NK-92 treated with Interleukin-12 subunit alpha and Interleukin-12 subunit beta, amount 100 ng/mL, for 24 hours (cell line): Measurements from ENCODE around the gene ARSB.
"Not testable (repeated sequence)": the region's sequence is repeated elsewhere in the genome, so short reads cannot be mapped to it uniquely, and the experiment has no call there.

Source experiments
- DNase-seq: peaks from one replicate; lab custom pipeline; 2025; lab: John Stamatoyannopoulos, UW

ARSB gene

GRCh38 chr5:78778538-78778937 is 206.6 kb downstream of the ARSB start:
- no peak for DNase-seq

GRCh38 chr5:78777901-78778300 is 207.2 kb downstream of the ARSB start:
- DNase-seq, result no peak

DNA sequence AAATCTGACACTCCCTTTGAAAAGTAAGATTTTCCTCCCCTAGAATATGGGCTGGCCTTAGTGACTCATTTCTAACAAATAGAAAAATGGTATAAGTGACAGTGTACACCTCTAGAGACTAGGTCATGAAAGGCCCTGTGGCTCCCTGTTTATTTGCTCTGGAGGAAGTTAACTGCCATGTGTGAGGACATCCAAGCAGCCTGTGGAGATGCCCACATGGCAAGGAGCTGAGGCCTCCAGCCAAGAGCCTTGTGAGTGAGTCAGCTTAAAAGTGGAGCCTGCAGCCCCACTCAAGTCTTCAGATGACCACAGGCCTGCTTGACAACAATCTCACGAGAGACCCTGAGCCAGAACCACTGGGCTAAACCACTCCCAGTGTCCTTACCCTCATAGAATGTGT is 208.5 kb downstream of the ARSB start:
- DNase-seq, result no peak

DNA sequence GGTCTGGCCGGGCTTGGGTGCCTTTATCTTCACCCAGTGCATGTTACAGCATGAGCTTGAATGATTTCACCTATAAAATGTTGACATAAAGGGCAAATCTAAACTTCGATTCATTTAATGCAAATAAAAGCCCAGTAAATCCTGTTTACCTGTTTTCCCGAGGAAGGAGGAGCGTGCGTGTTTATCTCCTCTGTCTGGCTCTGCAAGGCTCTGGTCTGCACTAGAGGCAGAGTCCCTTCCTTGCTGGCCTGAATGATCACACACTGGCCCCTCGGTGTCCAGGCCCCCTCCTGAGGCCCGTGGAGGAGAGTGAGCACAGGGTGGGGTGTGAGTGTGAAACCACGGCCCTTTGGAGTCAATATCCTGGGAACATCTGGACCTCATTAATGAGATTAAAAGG is 211.5 kb downstream of the ARSB start:
- DNase-seq, result no peak

- DNase-seq, result no peak
Observed at GRCh38 chr5:78771260-78772205, 213.6 kb downstream of the ARSB start.

- DNase-seq, result no peak
Observed at GRCh38 chr5:78768781-78769380, 216.2 kb downstream of the ARSB start.

- DNase-seq, result no peak
Observed at GRCh38 chr5:78766412-78766762, 218.7 kb downstream of the ARSB start.

GRCh38 chr5:78765756-78766411 is 219.2 kb downstream of the ARSB start:
- no peak for DNase-seq

GRCh38 chr5:78765116-78765515 is 220.0 kb downstream of the ARSB start:
- DNase-seq, result no peak

- DNase-seq, result no peak
Observed at GRCh38 chr5:78763659-78764189, 221.4 kb downstream of the ARSB start.

GRCh38 chr5:78762743-78763142 is 222.4 kb downstream of the ARSB start:
- DNase-seq, result not testable (repeated sequence)

DNA sequence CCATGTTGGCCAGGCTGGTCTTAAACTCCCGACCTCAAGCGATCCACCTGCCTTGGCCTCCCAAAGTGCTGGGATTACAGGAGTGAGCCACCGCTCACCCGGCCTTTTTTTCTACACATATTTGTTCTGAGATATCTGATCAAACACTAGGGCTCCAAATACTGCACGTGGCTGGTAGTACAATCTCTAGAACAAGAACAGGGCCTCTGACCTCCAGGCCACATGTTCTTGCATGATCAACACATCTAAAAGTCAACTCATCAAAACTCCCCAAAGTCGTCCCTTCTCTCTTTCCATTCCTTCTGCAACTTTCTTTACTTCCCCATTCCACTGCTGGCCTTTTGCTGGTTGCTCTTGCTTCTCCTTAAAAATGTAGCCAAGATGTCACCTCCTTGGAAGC is 223.3 kb downstream of the ARSB start:
- DNase-seq, result no peak

DNA sequence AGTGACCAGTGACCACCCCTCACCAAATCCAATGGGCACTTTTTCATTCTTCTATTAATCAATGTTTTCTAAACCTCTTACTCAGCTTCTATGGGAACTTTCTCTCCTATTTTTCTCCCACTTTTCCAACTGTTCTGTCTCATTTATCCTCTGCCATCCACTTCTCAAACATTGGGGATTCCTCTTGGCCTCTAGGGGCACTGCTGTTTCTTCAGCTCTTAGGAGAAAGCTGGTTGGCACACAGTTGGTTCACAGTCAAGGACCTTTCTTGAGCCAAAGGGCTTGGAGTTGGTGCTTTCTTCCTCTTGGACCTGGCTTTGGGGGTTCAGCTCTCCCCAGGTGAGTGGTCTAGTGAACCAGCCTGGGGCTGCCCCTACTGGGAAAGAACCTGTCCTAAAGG is 224.3 kb downstream of the ARSB start:
- DNase-seq, result no peak

- no peak for DNase-seq
Observed at GRCh38 chr5:78760366-78760765, 224.7 kb downstream of the ARSB start.

DNA sequence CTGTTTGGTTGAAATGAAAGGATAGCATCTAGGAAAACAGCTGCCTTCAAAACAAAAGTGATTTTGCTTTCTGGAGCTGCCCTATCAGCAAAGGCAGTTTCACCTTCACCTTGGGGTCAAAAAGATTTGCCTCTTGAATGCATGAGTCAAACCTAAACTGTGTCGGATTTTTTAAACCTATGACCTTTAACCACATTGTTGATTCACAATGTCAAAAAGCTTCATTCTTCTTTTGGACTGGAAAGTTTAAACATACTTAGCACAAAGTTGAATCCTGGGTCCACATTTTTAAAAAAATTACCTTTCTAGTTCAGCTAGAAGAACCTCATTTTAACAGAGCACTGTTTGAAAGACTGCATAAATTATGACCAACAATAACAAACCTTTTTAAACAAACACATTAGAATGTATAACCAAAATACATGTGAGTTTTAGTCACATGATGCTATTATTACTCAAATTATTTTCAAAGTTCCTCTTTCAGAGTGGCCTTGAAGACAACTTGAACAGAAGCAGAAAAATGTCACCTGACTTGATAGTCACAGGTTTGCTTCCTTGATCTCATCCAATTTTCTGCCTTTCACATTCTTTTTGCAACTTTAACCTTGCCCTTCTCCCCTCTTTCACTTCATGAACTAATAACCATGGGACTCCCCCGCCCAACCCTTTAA is 226.8 kb downstream of the ARSB start:
- no peak for DNase-seq

DNA sequence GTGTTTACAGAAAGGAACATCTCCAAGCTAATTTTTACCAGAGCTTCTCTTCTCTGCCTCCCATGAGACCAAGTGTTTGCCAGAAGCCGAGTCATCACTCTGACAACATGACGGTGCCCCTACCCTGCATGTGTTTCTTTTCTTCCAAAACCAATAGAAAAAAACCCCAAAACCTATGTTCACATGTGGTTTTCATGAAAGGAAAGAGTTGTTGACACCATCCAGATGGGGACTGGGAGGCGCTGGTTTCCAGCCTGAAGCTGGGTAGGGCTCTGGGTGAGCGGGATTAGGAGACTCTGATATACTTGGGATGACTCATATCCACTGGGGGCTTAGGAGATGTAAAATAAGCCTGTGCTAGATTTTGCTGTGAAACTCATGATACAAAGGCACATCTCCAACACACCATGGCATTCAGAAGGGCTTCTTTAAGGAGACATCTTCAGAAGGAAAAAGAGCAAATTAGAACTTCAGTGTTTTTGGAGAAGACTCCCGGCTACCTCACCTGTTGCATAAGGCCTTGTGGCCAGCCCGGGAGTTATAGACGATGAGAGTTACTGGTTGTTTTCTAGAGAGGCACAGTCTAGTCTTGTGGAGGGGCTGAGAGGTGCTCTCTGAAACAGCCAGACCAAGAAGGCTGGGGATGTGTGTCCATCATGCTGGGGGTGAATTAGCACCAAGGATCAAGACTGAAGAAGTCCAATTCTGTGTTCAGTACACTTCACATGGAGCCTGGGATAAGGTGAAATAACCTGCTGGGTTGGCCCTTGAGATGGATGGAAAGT is 227.6 kb downstream of the ARSB start:
- DNase-seq, result no peak

DNA sequence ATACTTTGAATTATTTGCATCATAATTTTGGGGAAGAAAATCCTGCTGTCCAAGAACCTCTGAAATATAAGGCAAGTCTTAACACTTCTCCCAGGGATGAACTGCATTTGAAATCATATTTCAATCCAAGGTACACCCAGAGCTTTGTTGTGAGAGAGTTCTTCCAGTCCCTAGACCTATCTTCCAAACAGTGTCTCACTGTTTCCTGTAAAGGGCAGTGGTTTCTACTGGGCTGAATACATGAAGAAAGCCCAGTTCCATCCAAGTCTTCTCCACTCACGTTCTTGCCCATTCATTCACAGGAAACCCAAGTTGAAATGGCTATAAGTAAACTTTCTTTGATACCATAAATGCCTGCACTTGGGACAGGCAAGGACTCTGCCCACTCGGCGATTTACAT is 228.3 kb downstream of the ARSB start:
- no peak for DNase-seq

DNA sequence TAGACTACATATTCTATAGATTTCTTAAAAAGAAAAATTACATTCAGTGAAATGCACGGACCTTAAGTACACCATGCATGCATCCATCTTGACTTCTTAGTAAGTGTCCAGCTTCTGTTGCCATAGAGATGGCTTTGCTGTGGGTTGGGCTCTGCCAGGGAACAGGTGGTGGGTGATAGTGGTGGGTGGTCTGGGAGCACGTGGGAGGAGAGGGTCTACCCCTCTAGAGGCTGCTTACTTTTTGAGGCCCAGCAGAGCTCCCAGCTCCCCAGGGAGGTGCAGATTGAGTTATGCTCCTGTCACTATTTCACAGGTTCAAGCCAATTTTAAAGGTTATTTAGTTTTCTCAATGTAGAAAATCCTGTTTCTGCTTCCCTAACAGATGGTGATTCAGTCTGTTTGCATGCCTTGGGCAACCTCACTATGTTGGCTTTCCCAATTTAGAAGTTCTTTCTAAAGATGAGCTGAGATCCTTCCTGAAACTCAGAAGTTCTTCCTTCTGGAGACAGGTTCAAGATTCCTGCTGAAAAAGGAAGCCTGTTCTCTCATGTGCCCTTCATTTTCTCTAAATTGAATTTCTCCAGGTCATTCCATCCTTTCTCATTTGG is 229.2 kb downstream of the ARSB start:
- no peak for DNase-seq

DNA sequence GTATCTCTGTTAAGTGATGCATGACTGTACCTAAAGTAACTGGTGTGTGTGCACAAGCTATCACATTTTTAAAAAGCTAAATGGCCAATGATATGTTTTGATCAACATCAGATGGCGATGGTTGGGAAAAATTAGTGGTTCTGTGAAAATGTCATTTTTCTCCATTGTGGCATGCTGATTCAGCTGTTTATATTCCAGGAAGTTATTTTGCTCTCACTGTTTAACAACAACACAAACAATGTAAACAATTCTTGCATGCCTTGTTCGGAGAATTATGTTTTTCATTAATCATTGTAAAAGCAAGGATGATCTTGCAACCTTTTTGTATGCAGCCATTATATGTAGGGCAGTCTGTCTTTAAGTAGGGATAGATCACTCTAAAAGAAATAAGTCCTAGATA is 230.5 kb downstream of the ARSB start:
- no peak for DNase-seq

GRCh38 chr5:78753093-78753531 is 232.0 kb downstream of the ARSB start:
- no peak for DNase-seq

GRCh38 chr5:78751872-78752271 is 233.2 kb downstream of the ARSB start:
- no peak for DNase-seq
